Measurements from ENCODE around the gene REC8.

The REC8 gene

DNA sequence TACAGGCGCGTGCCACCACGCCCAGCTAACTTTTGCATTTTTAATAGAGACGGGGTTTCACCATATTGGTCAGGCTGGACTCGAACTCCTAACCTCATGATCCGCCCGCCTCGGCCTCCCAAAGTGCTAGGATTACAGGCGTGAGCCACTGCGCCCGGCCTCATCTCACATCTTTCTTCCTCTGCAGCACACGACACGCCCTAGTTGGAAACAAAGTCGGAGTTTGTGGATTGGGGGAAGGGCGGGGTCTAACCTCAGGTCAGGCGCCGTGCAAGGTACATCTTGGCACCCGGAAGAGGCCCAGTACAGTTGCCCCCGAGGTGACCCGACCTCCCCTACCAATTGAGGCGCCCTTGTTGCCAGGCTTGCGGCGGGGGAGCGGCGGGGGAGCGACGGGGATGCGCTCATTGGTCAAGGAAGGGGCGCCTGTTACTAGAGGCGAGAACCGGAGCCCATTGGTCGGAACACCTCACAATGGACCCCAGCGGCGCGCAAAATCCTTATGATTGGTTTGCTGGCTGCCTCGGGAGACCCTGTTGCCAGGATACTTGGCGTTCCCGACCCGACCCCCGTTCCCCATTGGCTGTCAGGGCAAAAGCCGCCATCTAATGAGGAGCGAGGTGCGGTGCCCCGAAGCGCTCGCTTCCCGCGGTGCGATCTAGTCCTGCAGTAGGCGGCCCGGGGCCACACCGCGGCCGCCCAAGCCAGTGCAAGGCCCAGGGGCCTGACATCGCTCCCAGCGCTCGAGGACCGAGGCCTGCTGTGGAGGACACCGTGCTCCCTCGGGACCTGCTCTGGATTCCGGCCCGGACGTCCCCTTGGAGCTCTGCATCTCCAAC, at the start of gene REC8:
TSS of gene REC8 (plus strand) at position 659 of the 839 bp plus-strand sequence. CDS start 473 bp downstream, outside the sequence.
- peak; percentile 63 for DNase-seq

DNA sequence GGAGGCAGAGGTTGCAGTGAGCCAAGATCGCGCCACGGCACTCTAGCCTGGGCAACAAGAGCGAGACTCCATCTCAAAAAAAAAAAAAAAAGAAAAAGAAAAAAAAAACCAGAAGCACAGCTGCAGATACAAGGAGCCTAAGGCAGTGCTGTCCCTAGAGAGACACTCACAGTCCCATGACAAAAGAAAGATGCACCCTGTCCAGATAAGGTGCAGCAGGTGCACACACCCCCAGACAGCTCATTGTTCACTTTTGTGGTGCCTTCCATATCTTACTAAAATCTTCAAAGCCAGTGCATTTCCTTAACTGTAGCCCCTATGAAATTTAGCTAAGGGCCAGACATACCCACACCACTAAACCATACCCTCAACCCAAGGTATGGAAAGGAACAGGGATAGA, 49.5 kb upstream of the REC8 start:
- no peak for DNase-seq

- no peak for DNase-seq
These were observed 49.0 kb upstream of the REC8 start for GRCh38 chr14:24122898-24123297.

- DNase-seq: no peak
These were observed 48.2 kb upstream of the REC8 start for GRCh38 chr14:24123424-24124417.

DNA sequence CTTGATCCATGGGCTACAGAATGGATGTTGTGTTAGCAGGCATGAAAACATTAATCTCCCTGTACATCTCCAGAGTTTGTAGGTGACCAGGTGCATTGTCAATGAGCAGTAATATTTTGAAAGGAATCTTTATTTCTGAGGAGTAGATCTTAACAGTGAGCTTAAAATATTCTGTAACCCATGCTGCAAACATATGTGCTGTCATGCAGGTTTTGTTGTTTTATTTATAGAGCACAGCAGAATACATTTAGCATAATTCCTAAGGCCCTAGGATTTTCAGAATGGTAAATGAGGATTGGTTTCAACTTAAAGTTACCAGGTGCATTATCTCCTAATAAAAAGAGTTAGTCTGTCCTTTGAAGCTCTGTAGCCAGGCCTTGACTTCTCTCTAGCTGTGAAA, 44.9 kb upstream of the REC8 start:
- no peak for DNase-seq

DNA sequence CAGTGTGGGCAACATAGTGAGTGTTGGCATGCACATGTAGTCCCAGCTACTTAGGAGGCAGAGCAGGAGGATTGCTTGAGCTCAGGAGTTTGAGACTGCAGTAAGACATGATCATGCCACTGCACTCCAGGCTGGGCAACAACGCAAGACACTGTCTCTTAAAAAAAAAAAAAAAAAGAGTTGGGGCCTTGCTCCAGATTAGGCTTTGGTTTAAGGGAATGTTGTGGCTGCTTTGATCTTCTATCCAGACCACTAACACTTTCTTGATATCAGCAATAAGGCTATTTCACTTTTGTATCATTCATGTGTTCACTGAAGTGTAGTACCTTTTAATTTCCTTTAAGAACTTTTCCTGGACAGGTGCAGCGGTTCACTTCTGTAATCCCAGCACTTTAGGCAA, 44.2 kb upstream of the REC8 start:
- DNase-seq: no peak

DNA sequence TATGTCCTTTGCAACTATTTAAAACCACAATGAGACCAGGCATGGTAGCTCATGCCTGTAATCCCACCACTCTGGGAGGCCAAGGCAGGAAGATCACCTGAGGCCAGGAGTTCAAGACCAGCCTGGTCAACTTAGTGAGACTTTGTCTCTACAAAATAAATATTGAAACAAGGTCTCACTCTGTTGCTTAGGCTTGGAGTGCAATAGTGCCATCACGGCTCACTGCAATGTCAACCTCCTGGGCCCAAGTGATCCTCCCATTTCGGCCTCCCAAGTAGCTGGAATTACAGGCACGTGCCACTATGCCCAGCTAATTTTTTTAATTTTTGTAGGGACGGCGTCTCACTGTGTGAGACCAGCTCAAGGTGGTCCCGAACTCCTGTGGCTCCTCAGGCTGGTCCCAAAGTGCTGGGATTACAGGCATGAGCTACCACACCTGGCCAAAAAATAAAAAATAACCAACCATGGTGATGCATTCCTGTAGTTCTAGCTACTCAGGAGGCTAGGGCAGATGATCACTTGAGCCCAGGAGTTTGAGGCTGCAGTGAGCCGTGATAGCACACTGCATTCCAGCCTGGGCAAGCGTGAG, 42.4 kb upstream of the REC8 start:
- DNase-seq: no peak

- no peak for DNase-seq
These were observed 41.5 kb upstream of the REC8 start, which contains the start of gene FITM1 for GRCh38 chr14:24130380-24130716. TSS of gene FITM1 (plus strand) at chr14:24130659. CDS start at chr14:24131564, 905 bp downstream.

- no peak for DNase-seq
These were observed 40.9 kb upstream of the REC8 start for GRCh38 chr14:24130717-24131548.

GRCh38 chr14:24131549-24131966, 40.3 kb upstream of the REC8 start:
- DNase-seq: no peak

GRCh38 chr14:24132061-24132685, 39.7 kb upstream of the REC8 start:
- DNase-seq: no peak

GRCh38 chr14:24132976-24133375, 38.9 kb upstream of the REC8 start:
- DNase-seq: no peak

DNA sequence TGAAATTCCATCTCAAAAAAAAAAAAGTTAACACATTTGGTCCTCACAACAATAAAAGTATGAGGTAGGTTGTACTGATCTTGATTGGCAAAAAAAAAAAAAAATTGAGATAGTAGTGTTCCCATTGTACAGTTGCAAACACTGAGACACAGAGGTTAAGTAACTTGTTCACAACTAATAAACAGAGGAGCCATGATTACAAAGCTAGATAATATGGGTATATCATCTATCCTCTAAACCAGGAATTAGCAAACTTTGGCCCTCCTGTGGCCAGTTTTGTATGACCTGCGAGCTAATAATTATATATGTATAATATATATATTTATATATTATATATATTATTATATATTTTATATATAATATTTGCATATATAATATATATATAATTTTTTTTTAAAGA, 38.1 kb upstream of the REC8 start:
- no peak for DNase-seq

DNA sequence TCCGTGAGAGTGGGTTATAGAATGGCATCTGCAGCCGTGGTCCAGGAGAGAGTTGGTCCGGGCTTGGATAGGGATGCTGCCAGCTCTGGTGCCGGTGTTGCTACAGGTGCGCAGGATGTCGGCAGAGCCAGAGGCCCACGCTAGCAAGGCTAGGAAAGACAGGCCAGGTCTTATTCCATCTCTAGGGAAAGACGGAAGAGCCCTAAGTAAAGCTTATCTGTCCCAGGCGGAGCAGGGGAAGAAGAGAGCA, 36.4 kb upstream of the REC8 start:
- DNase-seq: no peak

DNA sequence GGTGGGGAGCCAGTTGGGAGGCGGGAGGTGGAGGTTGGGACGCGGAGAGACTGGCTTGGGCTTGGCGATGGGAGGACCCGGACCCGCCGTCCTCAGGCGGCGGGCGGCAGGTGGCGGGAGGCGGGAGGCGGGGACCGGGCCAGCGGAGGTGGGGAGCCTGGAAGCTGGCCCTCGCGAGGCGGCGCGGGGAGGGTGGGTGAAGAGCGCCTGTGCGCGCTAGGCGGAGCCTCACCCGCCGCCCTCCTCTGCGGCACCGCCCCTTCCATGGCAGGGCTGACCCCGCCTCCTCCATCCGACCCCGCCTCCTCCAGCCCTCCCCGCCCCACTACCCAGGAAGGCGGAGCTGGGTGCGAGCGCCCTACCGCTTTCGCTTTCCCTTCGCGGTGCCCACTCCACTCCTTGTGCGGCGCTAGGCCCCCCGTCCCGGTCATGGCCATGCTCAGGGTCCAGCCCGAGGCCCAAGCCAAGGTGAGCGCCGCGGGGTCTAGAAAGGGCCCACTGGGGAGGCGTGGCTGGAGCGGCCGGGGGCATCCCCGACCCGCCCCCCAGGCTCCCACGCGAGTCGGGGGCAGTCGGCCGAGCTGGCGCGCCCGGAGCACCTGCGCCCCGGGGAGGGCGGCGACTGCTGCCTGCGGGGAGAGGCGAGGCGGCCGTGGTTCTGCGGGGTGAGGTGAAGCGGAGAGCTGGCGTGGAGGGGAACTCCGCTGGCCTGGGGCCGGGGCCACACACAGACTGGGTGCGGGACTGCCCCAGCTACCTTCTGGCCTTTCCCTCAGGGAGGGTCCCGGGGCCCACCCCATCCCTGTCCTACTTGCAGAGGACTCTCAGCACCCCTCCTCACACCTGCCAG, 35.8 kb upstream of the REC8 start, which contains the start of gene PSME1:
TSS of gene PSME1 (plus strand) at position 361 of the 850 bp plus-strand sequence. CDS start at position 430, 69 bp downstream.
- DNase-seq: peak; percentile 93

- DNase-seq: no peak
These were observed 35.0 kb upstream of the REC8 start for GRCh38 chr14:24136684-24137528.

GRCh38 chr14:24137529-24138395, 34.1 kb upstream of the REC8 start:
- no peak for DNase-seq

DNA sequence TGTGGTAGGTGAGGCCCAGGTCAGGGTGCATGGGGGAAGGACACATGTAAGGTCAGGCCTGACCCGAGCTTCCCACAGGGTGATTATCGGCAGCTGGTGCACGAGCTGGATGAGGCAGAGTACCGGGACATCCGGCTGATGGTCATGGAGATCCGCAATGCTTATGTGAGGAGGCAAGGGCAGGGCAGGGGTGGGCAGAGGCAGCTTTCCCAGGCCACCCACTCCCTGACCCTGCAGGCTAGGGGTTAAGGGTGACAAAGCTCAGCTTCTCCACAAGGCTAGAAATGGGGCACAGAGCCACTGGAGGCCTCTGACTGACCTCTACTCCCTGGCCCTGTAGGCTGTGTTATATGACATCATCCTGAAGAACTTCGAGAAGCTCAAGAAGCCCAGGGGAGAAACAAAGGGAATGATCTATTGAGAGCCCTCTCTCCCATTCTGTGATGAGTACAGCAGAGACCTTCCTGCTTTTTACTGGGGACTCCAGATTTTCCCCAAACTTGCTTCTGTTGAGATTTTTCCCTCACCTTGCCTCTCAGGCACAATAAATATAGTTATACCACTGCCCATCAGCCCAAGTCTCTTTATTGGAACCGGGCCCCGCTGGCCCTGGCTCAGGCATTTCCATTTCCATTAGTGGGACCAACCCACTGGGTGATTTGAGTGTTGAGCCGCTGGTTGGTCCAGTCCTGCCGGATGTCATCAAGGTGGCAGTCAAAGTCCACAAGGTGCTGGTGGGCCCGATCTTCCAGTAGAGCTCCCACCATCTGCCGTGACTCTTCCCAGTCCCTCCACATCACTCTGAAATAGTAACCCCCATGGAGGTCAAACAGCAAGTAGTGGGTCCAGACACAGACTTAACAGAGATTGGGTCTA, 33.2 kb upstream of the REC8 start:
- DNase-seq: no peak
